GM23248 (cell line): ENCODE measurements around the gene ELMO1.

Experiments used
- EZH2 ChIP-seq: fragments of 200-600 bp; sonication (generic); IDR thresholded peaks from 2 replicates; pipeline ENCODE4 v1.6.1; 2018; ENCODE audit warnings: antibody characterized with exemption, mild to moderate bottlenecking; ENCODE audit not compliant: insufficient read depth, poor library complexity, severe bottlenecking
- EZH2phosphoT487 ChIP-seq: fragments of 200-600 bp; sonication (generic); IDR thresholded peaks from 2 replicates; pipeline ENCODE4 v1.6.1; 2018; ENCODE audit warnings: antibody characterized with exemption, moderate library complexity, mild to moderate bottlenecking, low read depth; ENCODE audit not compliant: insufficient read depth

- TF ChIP-seq EZH2phosphoT487, result no peak
- no peak for TF ChIP-seq EZH2
Measured at GRCh38 chr7:37205451-37205850, 243.2 kb downstream of the ELMO1 start.
